DOHH2 (cell line): ENCODE measurements around the gene CADPS2.

Source experiments
- EZH2phosphoT487 ChIP-seq: fragments of 200-600 bp; sonication (generic); IDR thresholded peaks from 2 replicates; pipeline ENCODE4 v1.6.1; 2017; ENCODE audit warnings: borderline replicate concordance, mild to moderate bottlenecking, antibody characterized with exemption, low read length, moderate library complexity, mixed read lengths
- TF ChIP-seq, protein P1 (sequence below): fragments of 200-600 bp; sonication (generic); IDR thresholded peaks from one replicate; pipeline ENCODE4 v1.5.1; 2014; ENCODE audit warnings: antibody characterized with exemption, mild to moderate bottlenecking, low read depth, low read length; ENCODE audit not compliant: poor library complexity, severe bottlenecking

DNA sequence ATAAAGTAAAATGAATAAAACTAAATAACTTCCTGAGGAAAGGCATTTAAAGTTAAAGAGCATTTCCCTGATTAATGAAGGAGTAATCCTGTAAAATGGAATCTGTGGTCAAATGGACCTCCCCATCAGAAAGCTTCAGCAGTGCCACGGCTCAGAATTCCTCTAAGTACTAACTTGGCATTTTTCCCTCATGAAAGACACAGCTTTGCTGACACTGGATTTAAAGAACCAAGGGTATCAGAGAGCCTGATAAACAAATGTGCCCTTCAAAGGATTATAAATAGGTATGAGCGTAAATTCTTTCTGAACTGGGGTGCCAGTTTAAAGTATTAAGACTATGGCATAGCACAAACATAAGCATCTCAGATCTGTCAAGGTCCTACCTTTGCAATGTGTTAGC lies 159.4 kb downstream of the CADPS2 start:
- TF ChIP-seq, protein P1, sequence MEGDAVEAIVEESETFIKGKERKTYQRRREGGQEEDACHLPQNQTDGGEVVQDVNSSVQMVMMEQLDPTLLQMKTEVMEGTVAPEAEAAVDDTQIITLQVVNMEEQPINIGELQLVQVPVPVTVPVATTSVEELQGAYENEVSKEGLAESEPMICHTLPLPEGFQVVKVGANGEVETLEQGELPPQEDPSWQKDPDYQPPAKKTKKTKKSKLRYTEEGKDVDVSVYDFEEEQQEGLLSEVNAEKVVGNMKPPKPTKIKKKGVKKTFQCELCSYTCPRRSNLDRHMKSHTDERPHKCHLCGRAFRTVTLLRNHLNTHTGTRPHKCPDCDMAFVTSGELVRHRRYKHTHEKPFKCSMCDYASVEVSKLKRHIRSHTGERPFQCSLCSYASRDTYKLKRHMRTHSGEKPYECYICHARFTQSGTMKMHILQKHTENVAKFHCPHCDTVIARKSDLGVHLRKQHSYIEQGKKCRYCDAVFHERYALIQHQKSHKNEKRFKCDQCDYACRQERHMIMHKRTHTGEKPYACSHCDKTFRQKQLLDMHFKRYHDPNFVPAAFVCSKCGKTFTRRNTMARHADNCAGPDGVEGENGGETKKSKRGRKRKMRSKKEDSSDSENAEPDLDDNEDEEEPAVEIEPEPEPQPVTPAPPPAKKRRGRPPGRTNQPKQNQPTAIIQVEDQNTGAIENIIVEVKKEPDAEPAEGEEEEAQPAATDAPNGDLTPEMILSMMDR, result no peak
- TF ChIP-seq EZH2phosphoT487, result no peak
